PFSK-1 (cell line): ENCODE measurements around the gene CFAP74.

Experiments used
- FOXP2 ChIP-seq: optimal IDR thresholded peaks from 2 replicates; pipeline ENCODE3; 2011; ENCODE audit warnings: borderline replicate concordance, control low read depth, inconsistent platforms; ENCODE audit not compliant: insufficient read depth; ENCODE audit errors: extremely low read length, extremely low read depth
- POLR2AphosphoS5 ChIP-seq: IDR thresholded peaks from 2 replicates; pipeline ENCODE4 v1.6.1; 2012; ENCODE audit warnings: low read depth, mild to moderate bottlenecking, control low read depth, low read length, moderate library complexity
- SIN3A ChIP-seq: IDR thresholded peaks from 2 replicates; pipeline ENCODE4 v1.6.1; 2012; ENCODE audit warnings: mild to moderate bottlenecking, low read length, moderate library complexity, borderline replicate concordance; ENCODE audit not compliant: insufficient read depth
- TAF1 ChIP-seq: IDR thresholded peaks from 2 replicates; pipeline ENCODE4 v1.6.1; 2012; ENCODE audit warnings: low read length, control low read depth, borderline replicate concordance; ENCODE audit not compliant: insufficient read depth
- TF ChIP-seq, protein P1 (sequence below), 2 experiments: IDR thresholded peaks; 2 replicates each; pipeline versions ENCODE4 v1.6.1 to v1.8.0; 2011 to 2012; ENCODE audit warnings: low read depth in 2 of 2, low read length in 2 of 2, control low read depth in 1 of 2, inconsistent platforms in 1 of 2, mild to moderate bottlenecking in 1 of 2, moderate library complexity in 1 of 2; ENCODE audit not compliant: insufficient read depth in 1 of 2

Gene CFAP74

GRCh38 chr1:2041305-2041704, 37.7 kb upstream of the CFAP74 start:
- no peak for TF ChIP-seq POLR2AphosphoS5
- TF ChIP-seq, protein P1, sequence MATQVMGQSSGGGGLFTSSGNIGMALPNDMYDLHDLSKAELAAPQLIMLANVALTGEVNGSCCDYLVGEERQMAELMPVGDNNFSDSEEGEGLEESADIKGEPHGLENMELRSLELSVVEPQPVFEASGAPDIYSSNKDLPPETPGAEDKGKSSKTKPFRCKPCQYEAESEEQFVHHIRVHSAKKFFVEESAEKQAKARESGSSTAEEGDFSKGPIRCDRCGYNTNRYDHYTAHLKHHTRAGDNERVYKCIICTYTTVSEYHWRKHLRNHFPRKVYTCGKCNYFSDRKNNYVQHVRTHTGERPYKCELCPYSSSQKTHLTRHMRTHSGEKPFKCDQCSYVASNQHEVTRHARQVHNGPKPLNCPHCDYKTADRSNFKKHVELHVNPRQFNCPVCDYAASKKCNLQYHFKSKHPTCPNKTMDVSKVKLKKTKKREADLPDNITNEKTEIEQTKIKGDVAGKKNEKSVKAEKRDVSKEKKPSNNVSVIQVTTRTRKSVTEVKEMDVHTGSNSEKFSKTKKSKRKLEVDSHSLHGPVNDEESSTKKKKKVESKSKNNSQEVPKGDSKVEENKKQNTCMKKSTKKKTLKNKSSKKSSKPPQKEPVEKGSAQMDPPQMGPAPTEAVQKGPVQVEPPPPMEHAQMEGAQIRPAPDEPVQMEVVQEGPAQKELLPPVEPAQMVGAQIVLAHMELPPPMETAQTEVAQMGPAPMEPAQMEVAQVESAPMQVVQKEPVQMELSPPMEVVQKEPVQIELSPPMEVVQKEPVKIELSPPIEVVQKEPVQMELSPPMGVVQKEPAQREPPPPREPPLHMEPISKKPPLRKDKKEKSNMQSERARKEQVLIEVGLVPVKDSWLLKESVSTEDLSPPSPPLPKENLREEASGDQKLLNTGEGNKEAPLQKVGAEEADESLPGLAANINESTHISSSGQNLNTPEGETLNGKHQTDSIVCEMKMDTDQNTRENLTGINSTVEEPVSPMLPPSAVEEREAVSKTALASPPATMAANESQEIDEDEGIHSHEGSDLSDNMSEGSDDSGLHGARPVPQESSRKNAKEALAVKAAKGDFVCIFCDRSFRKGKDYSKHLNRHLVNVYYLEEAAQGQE (IDR thresholded peaks at IDR 0.05; ENCODE audit: insufficient read depth in 1 of 2, low read depth in 2 of 2, low read length in 2 of 2): no peak
- TF ChIP-seq TAF1: no peak
- TF ChIP-seq FOXP2: no peak
- no peak for TF ChIP-seq SIN3A

DNA sequence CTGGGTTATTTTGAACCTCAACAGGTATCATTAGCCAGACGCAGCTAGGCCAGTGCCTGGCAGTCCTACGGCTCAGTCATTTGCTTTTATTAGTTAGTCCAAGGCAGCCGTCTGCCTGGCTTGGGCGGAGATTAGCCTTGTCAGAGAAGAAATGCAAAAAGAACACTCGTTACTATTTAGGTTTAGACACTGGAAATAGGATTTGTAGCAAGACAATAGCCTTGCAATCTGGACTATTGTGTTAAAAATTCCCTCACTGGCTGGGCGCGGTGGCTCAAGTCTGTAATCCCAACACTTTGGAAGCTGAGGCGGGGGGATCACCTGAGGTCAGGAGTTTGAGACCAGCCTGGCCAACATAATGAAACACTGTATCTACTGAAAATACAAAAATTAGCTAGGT, 35.7 kb upstream of the CFAP74 start:
- TF ChIP-seq TAF1: no peak
- TF ChIP-seq SIN3A: no peak
- TF ChIP-seq, protein P1 (IDR thresholded peaks at IDR 0.05; ENCODE audit: insufficient read depth in 1 of 2, low read depth in 2 of 2, low read length in 2 of 2): no peak
- no peak for TF ChIP-seq FOXP2
- no peak for TF ChIP-seq POLR2AphosphoS5

- TF ChIP-seq FOXP2 (no peak), SIN3A (no peak), TAF1 (no peak), POLR2AphosphoS5 (no peak)
- TF ChIP-seq, protein P1 (IDR thresholded peaks at IDR 0.05; ENCODE audit: insufficient read depth in 1 of 2, low read depth in 2 of 2, low read length in 2 of 2): no peak
Measured at GRCh38 chr1:2038229-2038628, 34.6 kb upstream of the CFAP74 start.

GRCh38 chr1:2037314-2037979, 33.9 kb upstream of the CFAP74 start:
- TF ChIP-seq SIN3A (no peak), TAF1 (no peak), FOXP2 (no peak), POLR2AphosphoS5 (no peak)
- TF ChIP-seq, protein P1 (IDR thresholded peaks at IDR 0.05; ENCODE audit: insufficient read depth in 1 of 2, low read depth in 2 of 2, low read length in 2 of 2): no peak

DNA sequence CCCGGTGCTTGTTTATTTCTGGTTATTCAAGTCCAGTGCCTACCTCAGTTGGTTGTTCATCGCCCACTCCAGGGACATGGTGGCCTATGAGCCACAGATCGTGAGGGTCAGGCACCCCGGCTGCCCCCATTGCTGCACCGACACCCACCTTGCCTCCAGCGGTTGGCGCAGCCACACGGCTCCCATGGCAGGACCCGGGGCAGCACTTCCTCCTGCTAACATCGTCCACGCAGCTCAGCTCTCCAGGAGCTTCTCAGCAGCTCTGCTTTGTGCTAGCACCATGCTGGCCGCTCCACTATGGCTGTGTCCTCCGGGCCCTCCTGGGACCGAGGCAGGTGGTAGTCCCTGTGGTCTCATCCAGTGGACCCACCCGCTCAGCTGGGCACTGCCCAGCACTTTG, 32.7 kb upstream of the CFAP74 start:
- TF ChIP-seq POLR2AphosphoS5 (no peak), TAF1 (no peak), FOXP2 (no peak), SIN3A (no peak)
- TF ChIP-seq, protein P1 (IDR thresholded peaks at IDR 0.05; ENCODE audit: insufficient read depth in 1 of 2, low read depth in 2 of 2, low read length in 2 of 2): no peak
